ENCODE results near the gene MCHR1. TPM values are rescaled to one million over a fixed set of nuclear protein-coding genes. Genes with fewer than 3 reads are reported as not detected.
"Not testable (repeated sequence)": the region's sequence is repeated elsewhere in the genome, so short reads cannot be mapped to it uniquely, and the experiment has no call there.

The MCHR1 gene
- total RNA-seq, 1 donor from 2014 or later = 1.2 TPM

DNA sequence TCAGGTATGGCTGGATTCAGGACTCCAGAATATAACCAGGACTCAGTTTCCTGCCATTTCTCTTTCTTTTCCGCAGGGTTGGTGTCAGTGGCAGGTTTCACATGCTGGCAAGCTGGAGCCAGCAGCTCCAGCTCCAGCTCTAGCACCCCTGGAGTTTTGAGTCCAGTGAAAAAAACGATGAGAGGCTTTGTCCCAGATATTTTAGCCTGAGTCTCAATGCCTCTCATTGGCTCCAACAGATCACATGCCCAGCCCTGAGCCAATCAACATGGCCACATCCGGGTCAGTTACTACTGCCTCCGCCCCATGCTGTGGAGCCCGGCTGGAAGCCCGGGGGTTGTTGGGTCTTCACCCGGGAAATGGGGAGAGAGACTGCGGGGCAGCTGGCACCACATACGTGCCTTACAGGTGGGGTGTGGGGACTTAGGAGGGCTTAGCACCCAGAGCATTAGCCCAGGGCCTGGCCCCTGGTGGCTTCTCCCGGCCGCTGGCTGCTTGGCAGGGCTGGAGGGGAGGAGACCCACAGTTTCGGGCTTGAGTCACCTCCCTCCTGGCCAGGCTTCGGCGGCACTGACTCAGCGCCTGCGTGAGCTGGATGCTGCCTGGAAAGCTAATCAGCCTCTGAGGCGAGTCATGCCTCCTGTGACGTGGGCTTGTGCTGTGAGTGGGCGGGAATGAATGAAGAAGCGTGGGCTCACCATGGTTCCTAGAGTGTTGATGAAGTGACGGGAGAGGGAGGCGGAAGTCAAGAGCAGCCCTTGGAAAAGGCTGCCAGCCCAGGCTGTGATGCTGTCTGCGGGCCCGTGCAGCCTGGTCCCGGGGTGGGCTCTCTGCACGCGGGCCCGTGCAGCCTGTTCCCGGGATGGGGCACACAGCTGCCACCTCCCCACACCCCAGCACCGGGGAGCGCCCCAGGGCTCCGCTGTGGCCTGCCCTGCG, 27.5 kb upstream of the MCHR1 start:
- intact Hi-C loops (cut with DNase I) = no loop called here
- DNase-seq (ENCODE audit: missing footprints) (peak; percentile 96), ATAC-seq (peak; percentile 93)

GRCh38 chr22:40653361-40653760, 25.9 kb upstream of the MCHR1 start:
- ATAC-seq (no peak), DNase-seq (ENCODE audit: missing footprints) (no peak)
- intact Hi-C loops (cut with DNase I) = no loop called here

GRCh38 chr22:40654522-40655167, 24.6 kb upstream of the MCHR1 start:
- ATAC-seq (peak; percentile 69), DNase-seq (ENCODE audit: missing footprints) (no peak)
- intact Hi-C loops (cut with DNase I) = no loop called here

- intact Hi-C loops (cut with DNase I); ATAC-seq: not testable (repeated sequence)
Observed at GRCh38 chr22:40655941-40656340, 23.3 kb upstream of the MCHR1 start.

GRCh38 chr22:40656651-40657050, 22.6 kb upstream of the MCHR1 start:
- ATAC-seq; DNase-seq (ENCODE audit: missing footprints); intact Hi-C loops (cut with DNase I): not testable (repeated sequence)

More at GRCh38 chr22:40655941-40656340, 23.3 kb upstream of the MCHR1 start:
- DNase-seq (ENCODE audit: missing footprints) = not testable (repeated sequence)

GRCh38 chr22:40659166-40659565, 20.1 kb upstream of the MCHR1 start:
- intact Hi-C loops (cut with DNase I) = no loop called here
- DNase-seq (ENCODE audit: missing footprints) (no peak), ATAC-seq (no peak)

- ATAC-seq (no peak), DNase-seq (ENCODE audit: missing footprints) (no peak)
- intact Hi-C loops (cut with DNase I) = no loop called here
Observed at GRCh38 chr22:40660730-40661129, 18.6 kb upstream of the MCHR1 start.

- DNase-seq (ENCODE audit: missing footprints) (peak; percentile 20), ATAC-seq (no peak)
- intact Hi-C loops (cut with DNase I) = no loop called here
Observed at GRCh38 chr22:40661671-40662070, 17.6 kb upstream of the MCHR1 start.

DNA sequence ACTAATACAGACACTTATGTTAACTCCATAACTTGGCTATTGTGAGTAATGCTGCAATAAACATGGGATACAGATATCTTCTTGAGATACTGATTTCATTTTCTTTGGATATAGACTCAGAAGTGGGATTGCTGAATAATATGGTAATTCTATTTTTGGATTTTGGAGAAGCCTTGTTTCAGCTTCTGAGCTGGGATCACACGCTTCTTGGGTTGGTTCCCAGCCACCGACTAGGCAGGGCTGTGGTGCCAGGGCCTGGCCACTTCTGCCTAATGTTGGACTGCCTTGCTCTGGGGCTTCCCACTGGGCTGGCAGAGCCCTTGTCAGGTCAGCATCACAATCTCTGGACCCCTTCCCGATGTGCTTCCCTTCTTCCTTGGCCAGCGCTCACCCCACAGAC, 14.0 kb upstream of the MCHR1 start:
- ATAC-seq (peak; percentile 80), DNase-seq (ENCODE audit: missing footprints) (peak; percentile 83)
- intact Hi-C loops (cut with DNase I) = no loop called here

- ATAC-seq (peak; percentile 86), DNase-seq (ENCODE audit: missing footprints) (no peak)
- intact Hi-C loops (cut with DNase I) = no loop called here
Observed at GRCh38 chr22:40666151-40666848, 13.0 kb upstream of the MCHR1 start.

DNA sequence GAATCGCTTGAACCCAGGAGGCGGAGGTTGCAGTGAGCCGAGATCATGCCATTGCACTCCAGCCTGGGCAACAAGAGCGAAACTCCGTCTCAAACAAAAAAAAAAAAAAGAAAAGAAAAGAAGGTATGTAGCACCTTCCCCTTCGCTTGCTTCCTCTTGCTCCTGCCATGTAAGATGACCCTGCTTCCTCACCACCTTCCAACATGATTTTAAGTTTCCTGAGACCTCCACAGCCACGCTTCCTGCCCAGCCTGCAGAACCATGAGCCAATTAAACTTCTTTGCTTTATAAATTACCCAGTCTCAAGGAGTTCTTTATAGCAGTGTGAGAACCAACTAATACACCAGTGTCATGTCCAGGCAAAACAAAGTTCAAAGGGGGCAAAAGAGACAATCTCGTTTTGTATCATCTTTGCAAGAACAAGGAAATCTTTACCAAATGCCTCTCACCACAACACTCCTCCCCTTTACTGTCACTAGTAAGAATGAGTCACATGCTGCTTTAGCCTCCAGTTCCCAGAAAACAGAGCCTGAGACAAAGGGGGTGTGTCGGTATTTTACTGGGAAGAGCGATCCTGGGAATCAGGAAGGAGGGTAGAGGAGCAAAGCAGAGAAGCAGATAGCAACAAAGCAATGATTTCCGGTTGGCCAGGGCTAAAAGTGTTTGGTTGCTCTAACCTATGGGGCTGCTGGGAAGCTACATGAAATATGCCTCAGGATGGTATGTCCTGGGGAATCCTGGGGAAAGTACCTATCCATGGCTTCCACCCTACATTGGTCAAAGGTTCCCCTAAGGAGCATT, 10.5 kb upstream of the MCHR1 start:
- DNase-seq (ENCODE audit: missing footprints) (no peak), ATAC-seq (no peak)
- intact Hi-C loops (cut with DNase I) = no loop called here

- intact Hi-C loops (cut with DNase I) = no loop called here
- DNase-seq (ENCODE audit: missing footprints) (no peak), ATAC-seq (no peak)
Observed at GRCh38 chr22:40670058-40670457, 9.2 kb upstream of the MCHR1 start.

DNA sequence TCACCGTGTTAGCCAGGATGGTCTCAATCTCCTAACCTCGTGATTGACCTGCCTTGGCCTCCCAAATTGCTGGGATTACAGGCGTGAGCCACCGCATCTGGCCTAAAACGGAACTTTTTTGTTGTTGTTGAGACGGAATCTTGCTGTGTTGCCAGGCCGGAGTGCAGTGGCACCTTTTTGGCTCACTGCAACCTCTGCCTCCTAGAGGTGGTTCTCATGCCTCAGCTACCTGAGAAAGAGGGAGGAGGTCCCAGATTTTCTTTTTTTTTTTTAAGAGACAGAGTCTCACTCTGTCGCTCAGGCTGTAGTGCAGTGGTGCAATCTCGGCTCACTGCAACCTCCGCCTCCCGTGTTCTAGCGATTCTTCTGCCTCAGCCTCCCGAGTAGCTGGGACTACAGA, 7.9 kb upstream of the MCHR1 start:
- intact Hi-C loops (cut with DNase I) = no loop called here

DNA sequence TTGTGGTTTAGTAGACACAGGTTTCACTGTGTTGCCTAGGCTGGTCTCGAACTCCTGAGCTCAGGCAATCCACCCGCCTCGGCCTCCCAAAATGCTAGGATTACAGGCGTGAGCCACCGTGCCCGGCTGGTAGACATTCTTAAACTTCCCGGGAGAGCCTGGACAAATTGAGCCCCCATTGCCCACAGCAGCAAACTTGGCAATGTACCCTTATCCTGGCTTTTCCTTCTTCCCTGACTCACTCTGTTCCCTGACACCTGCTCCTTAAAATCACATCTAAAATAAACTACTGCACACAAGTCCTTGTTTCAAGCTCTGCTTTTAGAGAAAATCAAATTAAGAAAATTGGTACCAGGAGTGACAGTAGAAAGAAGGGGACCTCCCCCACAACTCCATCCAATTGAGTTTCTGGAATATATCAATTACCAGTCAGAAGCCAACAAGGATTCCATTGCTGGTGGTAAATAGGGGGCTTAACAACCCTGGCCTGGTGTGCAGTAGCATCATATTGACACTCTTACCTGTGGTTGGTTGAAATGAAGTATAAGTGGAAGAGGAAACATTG, 7.4 kb upstream of the MCHR1 start:
- ATAC-seq (no peak), DNase-seq (ENCODE audit: missing footprints) (no peak)
- intact Hi-C loops (cut with DNase I) = no loop called here

More for the DNA sequence above, 7.9 kb upstream of the MCHR1 start:
- no peak for ATAC-seq
- DNase-seq (ENCODE audit: missing footprints) = peak; percentile 9

GRCh38 chr22:40673017-40673416, 6.3 kb upstream of the MCHR1 start:
- DNase-seq (ENCODE audit: missing footprints) (no peak), ATAC-seq (no peak)
- intact Hi-C loops (cut with DNase I) = no loop called here

GRCh38 chr22:40674274-40674673, 5.0 kb upstream of the MCHR1 start:
- DNase-seq (ENCODE audit: missing footprints) (peak; percentile 20), ATAC-seq (peak; percentile 73)
- intact Hi-C loops (cut with DNase I) = no loop called here

DNA sequence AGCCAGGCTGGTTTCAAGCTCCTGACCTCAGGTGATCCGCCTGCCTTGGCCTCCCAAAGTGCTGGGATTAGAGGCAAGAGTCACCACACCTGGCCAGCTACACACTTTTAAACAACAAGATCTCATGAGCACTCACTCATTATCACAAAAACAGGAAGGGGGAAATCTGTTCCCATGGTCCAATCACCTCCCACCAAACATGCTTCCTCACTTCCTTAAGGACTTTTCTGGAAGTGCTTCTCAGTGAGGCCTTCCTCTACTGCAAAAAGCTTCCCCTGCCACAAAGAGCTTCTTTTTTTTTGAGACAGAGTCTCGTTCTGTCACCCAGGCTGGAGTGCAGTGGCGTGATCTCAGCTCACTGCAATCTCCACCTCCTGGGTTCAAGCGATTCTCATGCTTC, 3.1 kb upstream of the MCHR1 start:
- DNase-seq (ENCODE audit: missing footprints); intact Hi-C loops (cut with DNase I); ATAC-seq: not testable (repeated sequence)

DNA sequence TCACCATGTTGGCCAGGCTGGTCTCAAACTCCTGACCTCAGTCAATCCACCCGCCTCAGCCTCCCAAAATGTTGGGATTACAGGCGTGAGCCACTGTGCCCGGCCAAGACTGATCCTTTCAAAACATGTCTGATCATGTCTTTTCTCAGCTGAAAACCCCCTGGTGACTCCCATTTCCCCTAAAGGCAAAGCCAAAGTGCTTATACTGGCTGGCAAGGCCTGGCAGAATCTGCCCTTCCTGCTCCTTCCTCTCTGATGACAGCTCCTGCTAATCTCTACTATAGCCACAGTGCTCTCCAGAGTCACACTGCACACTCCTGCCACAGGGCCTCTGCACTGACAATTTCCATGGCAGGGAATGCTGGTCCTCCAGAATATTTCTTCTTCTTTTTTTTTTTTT, 2.6 kb upstream of the MCHR1 start:
- DNase-seq (ENCODE audit: missing footprints) = no peak
- no peak for ATAC-seq
- intact Hi-C loops (cut with DNase I) = no loop called here
